SK-N-SH (cell line): ENCODE data around the gene ASXL3. TPM values are rescaled to one million over a fixed set of nuclear protein-coding genes. Genes with fewer than 3 reads are reported as not detected.

ENCODE experiments used
- CTCF ChIA-PET: fragments of 300-600, 350-600 bp; formaldehyde crosslinking; extraction: SDS; loops from one replicate; lab custom pipeline; 2021; lab: Yijun Ruan, JAX
- POLR2A ChIA-PET: fragments of 350-600 bp; sonication (Branson Sonifier 250); formaldehyde crosslinking; extraction: SDS; loops from one replicate; lab custom pipeline; 2020; ENCODE audit warnings: antibody characterized with exemption, inconsistent platforms; lab: Yijun Ruan, JAX
- DNase-seq: peaks from one replicate; pipeline ENCODE4 v3.0.0; 2012
- H2AFZ ChIP-seq: fragments of 200-600 bp; sonication (generic); 2 replicates; pipeline ENCODE4 v1.8.1; 2016; ENCODE audit warnings: antibody characterized with exemption, mild to moderate bottlenecking, low read depth
- H3F3A ChIP-seq: fragments of 200-600 bp; sonication (generic); replicated peaks from 2 replicates; pipeline ENCODE3; 2016; ENCODE audit warnings: antibody characterized with exemption, mild to moderate bottlenecking; ENCODE audit not compliant: insufficient read depth
- H3K27ac ChIP-seq, 2 experiments: fragments of 200-500 bp in 1 of 2; fragments of 200-600 bp in 1 of 2; sonication (Bioruptor generic) in 1 of 2; sonication (generic), shearing (Covaris generic) in 1 of 2; 2 replicates each; pipeline versions ENCODE4 v1.5.1 to v1.6.1; 2014 to 2016; ENCODE audit warnings: low read depth in 2 of 2, inconsistent platforms in 1 of 2, low read length in 1 of 2, mild to moderate bottlenecking in 1 of 2, mixed read lengths in 1 of 2
- H3K27me3 ChIP-seq: fragments of 200-600 bp; sonication (generic), shearing (Covaris generic); 2 replicates; pipeline ENCODE4 v1.6.1; 2016; ENCODE audit warnings: mixed run types; ENCODE audit not compliant: insufficient read depth
- H3K36me3 ChIP-seq, 2 experiments: fragments of 200-500 bp in 1 of 2; fragments of 200-600 bp in 1 of 2; sonication (Bioruptor generic) in 1 of 2; sonication (generic) in 1 of 2; replicated peaks in 1 of 2; 2 replicates each; pipeline versions ENCODE3 to v1.5.1; 2014 to 2016; ENCODE audit warnings: low read length in 1 of 2, mild to moderate bottlenecking in 1 of 2; ENCODE audit not compliant: insufficient read depth in 2 of 2, control insufficient read depth in 1 of 2
- H3K4me1 ChIP-seq, 2 experiments: fragments of 200-500 bp in 1 of 2; fragments of 200-600 bp in 1 of 2; sonication (Bioruptor generic) in 1 of 2; sonication (generic), shearing (Covaris generic) in 1 of 2; 2 replicates each; pipeline versions ENCODE4 v1.5.1 to v1.6.1; 2014 to 2016; ENCODE audit warnings: low read depth in 1 of 2, low read length in 1 of 2, mixed run types in 1 of 2; ENCODE audit not compliant: insufficient read depth in 2 of 2, control insufficient read depth in 1 of 2
- H3K4me2 ChIP-seq: fragments of 200-600 bp; sonication (generic), shearing (Covaris generic); 2 replicates; pipeline ENCODE4 v1.6.1; 2017; ENCODE audit warnings: mixed run types
- H3K4me3 ChIP-seq, 2 experiments: fragments of 200-500 bp in 1 of 2; fragments of 200-600 bp in 1 of 2; sonication (Bioruptor generic) in 1 of 2; sonication (generic), shearing (Covaris generic) in 1 of 2; 2 replicates each; pipeline versions ENCODE4 v1.5.1 to v1.8.1; 2014 to 2016; ENCODE audit warnings: low read depth in 2 of 2, inconsistent platforms in 1 of 2, low read length in 1 of 2, mild to moderate bottlenecking in 1 of 2, mixed read lengths in 1 of 2, moderate library complexity in 1 of 2
- H3K79me2 ChIP-seq: fragments of 200-600 bp; sonication (generic); 2 replicates; pipeline ENCODE4 v1.8.1; 2017; ENCODE audit warnings: mild to moderate bottlenecking; ENCODE audit not compliant: insufficient read depth
- H3K9ac ChIP-seq: fragments of 200-600 bp; sonication (generic); 2 replicates; pipeline ENCODE4 v1.6.1; 2017; ENCODE audit warnings: mixed run types
- H3K9me2 ChIP-seq: fragments of 200-600 bp; sonication (generic); 2 replicates; pipeline ENCODE4 v1.6.1; 2017; ENCODE audit warnings: mixed run types
- H3K9me3 ChIP-seq: fragments of 200-600 bp; sonication (generic); 2 replicates; pipeline ENCODE4 v1.6.1; 2017; ENCODE audit warnings: mixed run types, mild to moderate bottlenecking, moderate library complexity
- H4K20me1 ChIP-seq: fragments of 200-600 bp; sonication (generic); 2 replicates; pipeline ENCODE4 v1.6.1; 2017; ENCODE audit warnings: mild to moderate bottlenecking, mixed run types; ENCODE audit not compliant: insufficient read depth
- CHD2 ChIP-seq: fragments of 150-350 bp; IDR thresholded peaks from 2 replicates; pipeline ENCODE4 v1.6.1; 2018; ENCODE audit warnings: low read length; ENCODE audit not compliant: partially characterized antibody
- EP300 ChIP-seq, 2 experiments: IDR thresholded peaks; 2 replicates each; pipeline versions ENCODE4 v1.4.0 to v1.6.1; 2012; ENCODE audit warnings: borderline replicate concordance in 1 of 2, low read depth in 1 of 2, low read length in 1 of 2
- EZH2phosphoT487 ChIP-seq: fragments of 200-600 bp; sonication (generic); IDR thresholded peaks from 2 replicates; pipeline ENCODE4 v1.6.1; 2017; ENCODE audit warnings: low read depth, mixed run types, mild to moderate bottlenecking, antibody characterized with exemption, moderate library complexity, borderline replicate concordance
- JUND ChIP-seq: IDR thresholded peaks from 2 replicates; pipeline ENCODE4 v1.4.0; 2012
- MEF2A ChIP-seq: IDR thresholded peaks from 2 replicates; pipeline ENCODE4 v1.4.0; 2012; ENCODE audit warnings: low read depth, borderline replicate concordance
- MXI1 ChIP-seq: IDR thresholded peaks from 2 replicates; pipeline ENCODE4 v1.6.1; 2012; ENCODE audit warnings: mild to moderate bottlenecking, low read depth, low read length, improper control_type of control experiment
- RCOR1 ChIP-seq: fragments of 150-350 bp; IDR thresholded peaks from 2 replicates; pipeline ENCODE4 v1.6.1; 2017; ENCODE audit warnings: antibody characterized with exemption, low read length
- SMC3 ChIP-seq: IDR thresholded peaks from 2 replicates; pipeline ENCODE4 v1.6.1; 2012; ENCODE audit warnings: low read depth, low read length, improper control_type of control experiment
- TEAD4 ChIP-seq: IDR thresholded peaks from 2 replicates; pipeline ENCODE4 v1.4.0; 2012; ENCODE audit warnings: mild to moderate bottlenecking, borderline replicate concordance; ENCODE audit not compliant: insufficient read depth
- YY1 ChIP-seq: IDR thresholded peaks from 2 replicates; pipeline ENCODE4 v1.4.0; 2012; ENCODE audit warnings: low read depth, mild to moderate bottlenecking
- WGBS: methylation state at CpG from one replicate; pipeline ENCODE4 v1.1.6; 2017; ENCODE audit warnings: low lambda C conversion rate; 5-methylcytosine and 5-hydroxymethylcytosine counted together
- polyA plus RNA-seq, 3 experiments: library from polyadenylated mRNA; depleted of rRNA; stranded (reverse); fragments of >200 nt; gene quantifications; 2 replicates each; pipeline ENCODE4 v1.2.3, GENCODE V29; 2012
- TF ChIP-seq, protein P1 (sequence below): IDR thresholded peaks from 2 replicates; pipeline ENCODE4 v1.4.0; 2012; ENCODE audit warnings: low read depth
- TF ChIP-seq, protein P2 (sequence below): IDR thresholded peaks from 2 replicates; pipeline ENCODE4 v1.4.0; 2012; ENCODE audit warnings: low read depth, borderline replicate concordance
- TF ChIP-seq, protein P3 (sequence below): IDR thresholded peaks from 2 replicates; pipeline ENCODE4; 2012
- TF ChIP-seq, protein P4 (sequence below): IDR thresholded peaks from 2 replicates; pipeline ENCODE4 v1.4.0; 2012; ENCODE audit warnings: low read depth, borderline replicate concordance
- TF ChIP-seq, protein P5 (sequence below): fragments of 150-350 bp; IDR thresholded peaks from 2 replicates; pipeline ENCODE4 v1.6.1; 2016; ENCODE audit warnings: mild to moderate bottlenecking, low read depth, low read length

ASXL3 gene
- polyA plus RNA-seq, 1 of the 3 experiments (the other 2 are of a cell fraction), result not detected

DNA sequence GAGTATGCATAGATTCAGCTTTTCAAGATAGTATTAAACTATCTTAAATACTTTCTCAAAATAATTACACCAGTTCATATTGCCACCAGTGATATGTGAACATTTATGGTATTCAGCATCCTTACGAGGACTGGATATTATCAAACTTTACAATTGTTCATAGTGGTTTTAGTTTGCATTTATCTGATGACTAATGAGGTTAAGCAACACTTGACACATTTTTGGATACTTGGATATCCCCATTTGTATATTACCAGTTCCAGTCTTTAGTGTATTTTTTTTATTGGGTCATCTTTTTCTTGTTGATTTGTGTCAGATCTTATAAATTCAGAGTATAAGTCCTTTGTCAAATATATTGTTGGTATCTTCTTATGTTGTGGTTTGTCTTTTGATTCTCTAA lies 128.4 kb downstream of the ASXL3 start:
- no peaks in the 10 kb centered on the region for H3K9me3 ChIP-seq
- H3K36me3 ChIP-seq, result no peaks in the 10 kb centered on the region
- no peak for DNase-seq
- CTCF ChIA-PET, result no interaction called here
- no peaks in the 10 kb centered on the region for H3K79me2 ChIP-seq
- POLR2A ChIA-PET, result no interaction called here
- 0% methylated on average over 1 of the region's 1 CpG for WGBS
- no peaks in the 10 kb centered on the region for H3K27me3 ChIP-seq
- H3K4me2 ChIP-seq, result no peak overlapping the region
- H4K20me1 ChIP-seq, result no peaks in the 10 kb centered on the region
- H3K4me3 ChIP-seq, result no peak overlapping the region
- no peaks in the 10 kb centered on the region for H3K9me2 ChIP-seq
- no peak overlapping the region for H3K27ac ChIP-seq
- peaks cover 0 to 9% of the 10 kb centered on the region in 2 experiments; a peak in 2 of 4 replicates for H3K4me1 ChIP-seq
- TF ChIP-seq, protein P1, sequence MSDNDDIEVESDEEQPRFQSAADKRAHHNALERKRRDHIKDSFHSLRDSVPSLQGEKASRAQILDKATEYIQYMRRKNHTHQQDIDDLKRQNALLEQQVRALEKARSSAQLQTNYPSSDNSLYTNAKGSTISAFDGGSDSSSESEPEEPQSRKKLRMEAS, result no peak
- TF ChIP-seq JUND (no peak), MEF2A (no peak)
- H2AFZ ChIP-seq, result no peak overlapping the region
- no peaks in the 10 kb centered on the region for H3F3A ChIP-seq
- no peak overlapping the region for H3K9ac ChIP-seq

DNA sequence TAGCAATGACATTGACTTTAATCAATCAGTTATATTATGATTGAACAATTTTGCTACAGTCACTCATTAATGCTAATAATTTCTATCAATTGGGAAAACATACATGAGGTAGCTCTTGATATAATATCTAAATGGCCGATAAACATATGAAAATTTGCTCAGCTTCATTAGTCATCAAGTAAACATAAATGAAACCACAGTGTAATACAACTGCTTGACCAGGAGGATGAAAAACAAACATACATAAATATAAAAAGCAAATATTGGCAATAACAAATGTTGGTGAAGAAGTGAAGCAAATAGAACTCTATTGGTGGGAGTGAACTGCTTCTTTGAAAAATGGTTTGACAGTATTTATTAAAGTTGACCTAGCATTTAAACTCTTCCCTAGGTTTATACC lies 130.9 kb downstream of the ASXL3 start:
- no peaks in the 10 kb centered on the region for H4K20me1 ChIP-seq
- no peaks in the 10 kb centered on the region for H3K9me2 ChIP-seq
- H3K27me3 ChIP-seq, result no peaks in the 10 kb centered on the region
- no peak overlapping the region for H3K9ac ChIP-seq
- 36% methylated on average over 1 of the region's 1 CpG for WGBS
- no peaks in the 10 kb centered on the region for H3K36me3 ChIP-seq
- no peak overlapping the region for H2AFZ ChIP-seq
- ChIA-PET POLR2A (no interaction called here), CTCF (no interaction called here)
- peaks cover 0 to 9% of the 10 kb centered on the region in 2 experiments; a peak in 2 of 4 replicates for H3K4me1 ChIP-seq
- no peak for DNase-seq
- no peaks in the 10 kb centered on the region for H3K79me2 ChIP-seq
- H3K27ac ChIP-seq, result no peak overlapping the region
- TF ChIP-seq RCOR1 (no peak), MXI1 (no peak), EZH2phosphoT487 (no peak), SMC3 (no peak), EP300 (IDR thresholded peaks at IDR 0.05; ENCODE audit: borderline replicate concordance in 1 of 2, low read depth in 1 of 2, low read length in 1 of 2) (no peak), JUND (no peak), CHD2 (no peak), TEAD4 (no peak), YY1 (no peak)
- TF ChIP-seq, protein P2, sequence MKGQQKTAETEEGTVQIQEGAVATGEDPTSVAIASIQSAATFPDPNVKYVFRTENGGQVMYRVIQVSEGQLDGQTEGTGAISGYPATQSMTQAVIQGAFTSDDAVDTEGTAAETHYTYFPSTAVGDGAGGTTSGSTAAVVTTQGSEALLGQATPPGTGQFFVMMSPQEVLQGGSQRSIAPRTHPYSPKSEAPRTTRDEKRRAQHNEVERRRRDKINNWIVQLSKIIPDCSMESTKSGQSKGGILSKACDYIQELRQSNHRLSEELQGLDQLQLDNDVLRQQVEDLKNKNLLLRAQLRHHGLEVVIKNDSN, result no peak
- TF ChIP-seq, protein P3, sequence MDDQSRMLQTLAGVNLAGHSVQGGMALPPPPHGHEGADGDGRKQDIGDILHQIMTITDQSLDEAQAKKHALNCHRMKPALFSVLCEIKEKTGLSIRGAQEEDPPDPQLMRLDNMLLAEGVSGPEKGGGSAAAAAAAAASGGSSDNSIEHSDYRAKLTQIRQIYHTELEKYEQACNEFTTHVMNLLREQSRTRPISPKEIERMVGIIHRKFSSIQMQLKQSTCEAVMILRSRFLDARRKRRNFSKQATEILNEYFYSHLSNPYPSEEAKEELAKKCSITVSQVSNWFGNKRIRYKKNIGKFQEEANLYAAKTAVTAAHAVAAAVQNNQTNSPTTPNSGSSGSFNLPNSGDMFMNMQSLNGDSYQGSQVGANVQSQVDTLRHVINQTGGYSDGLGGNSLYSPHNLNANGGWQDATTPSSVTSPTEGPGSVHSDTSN, result no peak
- TF ChIP-seq, protein P4, sequence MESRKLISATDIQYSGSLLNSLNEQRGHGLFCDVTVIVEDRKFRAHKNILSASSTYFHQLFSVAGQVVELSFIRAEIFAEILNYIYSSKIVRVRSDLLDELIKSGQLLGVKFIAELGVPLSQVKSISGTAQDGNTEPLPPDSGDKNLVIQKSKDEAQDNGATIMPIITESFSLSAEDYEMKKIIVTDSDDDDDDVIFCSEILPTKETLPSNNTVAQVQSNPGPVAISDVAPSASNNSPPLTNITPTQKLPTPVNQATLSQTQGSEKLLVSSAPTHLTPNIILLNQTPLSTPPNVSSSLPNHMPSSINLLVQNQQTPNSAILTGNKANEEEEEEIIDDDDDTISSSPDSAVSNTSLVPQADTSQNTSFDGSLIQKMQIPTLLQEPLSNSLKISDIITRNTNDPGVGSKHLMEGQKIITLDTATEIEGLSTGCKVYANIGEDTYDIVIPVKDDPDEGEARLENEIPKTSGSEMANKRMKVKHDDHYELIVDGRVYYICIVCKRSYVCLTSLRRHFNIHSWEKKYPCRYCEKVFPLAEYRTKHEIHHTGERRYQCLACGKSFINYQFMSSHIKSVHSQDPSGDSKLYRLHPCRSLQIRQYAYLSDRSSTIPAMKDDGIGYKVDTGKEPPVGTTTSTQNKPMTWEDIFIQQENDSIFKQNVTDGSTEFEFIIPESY, result no peak
- TF ChIP-seq, protein P5, sequence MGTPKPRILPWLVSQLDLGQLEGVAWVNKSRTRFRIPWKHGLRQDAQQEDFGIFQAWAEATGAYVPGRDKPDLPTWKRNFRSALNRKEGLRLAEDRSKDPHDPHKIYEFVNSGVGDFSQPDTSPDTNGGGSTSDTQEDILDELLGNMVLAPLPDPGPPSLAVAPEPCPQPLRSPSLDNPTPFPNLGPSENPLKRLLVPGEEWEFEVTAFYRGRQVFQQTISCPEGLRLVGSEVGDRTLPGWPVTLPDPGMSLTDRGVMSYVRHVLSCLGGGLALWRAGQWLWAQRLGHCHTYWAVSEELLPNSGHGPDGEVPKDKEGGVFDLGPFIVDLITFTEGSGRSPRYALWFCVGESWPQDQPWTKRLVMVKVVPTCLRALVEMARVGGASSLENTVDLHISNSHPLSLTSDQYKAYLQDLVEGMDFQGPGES, result no peak
- no peak overlapping the region for H3K4me3 ChIP-seq
- no peaks in the 10 kb centered on the region for H3K9me3 ChIP-seq
- H3K4me2 ChIP-seq, result no peak overlapping the region
- H3F3A ChIP-seq, result no peaks in the 10 kb centered on the region
